ENCODE data around the gene NT5DC2.

NT5DC2 gene

DNA sequence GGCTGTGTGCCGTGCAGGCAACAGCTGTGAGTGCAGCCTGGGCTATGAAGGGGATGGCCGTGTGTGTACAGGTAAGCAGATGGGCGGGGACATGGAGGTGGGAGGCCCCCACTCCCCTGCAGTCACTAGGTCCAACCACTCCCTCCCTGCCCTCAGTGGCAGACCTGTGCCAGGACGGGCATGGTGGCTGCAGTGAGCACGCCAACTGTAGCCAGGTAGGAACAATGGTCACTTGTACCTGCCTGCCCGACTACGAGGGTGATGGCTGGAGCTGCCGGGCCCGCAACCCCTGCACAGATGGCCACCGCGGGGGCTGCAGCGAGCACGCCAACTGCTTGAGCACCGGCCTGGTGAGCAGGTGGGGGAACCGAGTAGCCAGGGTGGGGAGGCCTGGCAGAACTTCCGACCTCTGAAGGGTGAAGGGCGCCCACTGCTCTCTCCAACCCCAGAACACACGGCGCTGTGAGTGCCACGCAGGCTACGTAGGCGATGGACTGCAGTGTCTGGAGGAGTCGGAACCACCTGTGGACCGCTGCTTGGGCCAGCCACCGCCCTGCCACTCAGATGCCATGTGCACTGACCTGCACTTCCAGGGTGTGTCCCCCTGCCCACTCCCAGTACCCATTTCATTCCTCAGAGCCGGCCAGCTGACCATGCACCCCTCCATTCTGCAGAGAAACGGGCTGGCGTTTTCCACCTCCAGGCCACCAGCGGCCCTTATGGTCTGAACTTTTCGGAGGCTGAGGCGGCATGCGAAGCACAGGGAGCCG is 11.6 kb downstream of the NT5DC2 start:
- no peak overlapping the region for H3K9ac ChIP-seq (ENCODE audit: low read depth, low read length)

DNA sequence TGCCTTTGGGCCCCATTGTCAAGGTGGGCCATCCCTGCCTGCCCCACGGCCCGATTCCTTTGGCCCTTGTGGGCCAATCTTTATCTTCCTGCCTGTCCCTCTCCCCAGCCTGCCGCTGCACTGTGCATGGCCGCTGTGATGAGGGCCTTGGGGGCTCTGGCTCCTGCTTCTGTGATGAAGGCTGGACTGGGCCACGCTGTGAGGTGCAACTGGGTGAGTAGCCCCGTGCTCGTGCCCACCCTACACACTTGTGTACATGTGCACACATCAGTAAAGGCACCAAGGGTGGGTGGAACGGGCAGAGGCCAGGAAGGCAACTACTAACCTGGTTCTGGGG is 12.2 kb downstream of the NT5DC2 start:
- Histone ChIP-seq H3K36me3 (ENCODE audit: insufficient read depth, low read length) (peaks cover 16% of the 10 kb centered on the region), H3K27me3 (ENCODE audit: control insufficient read depth, insufficient read depth, low read length) (no peaks in the 10 kb centered on the region), H3K9ac (ENCODE audit: low read depth, low read length) (no peak overlapping the region), H3K4me2 (ENCODE audit: low read length) (no peak overlapping the region), H3K4me3 (ENCODE audit: low read length) (no peak overlapping the region), H3K9me3 (replicated peaks; ENCODE audit: low read length) (no peaks in the 10 kb centered on the region), H3K4me1 (ENCODE audit: control insufficient read depth, insufficient read depth, low read length) (peaks cover 3% of the 10 kb centered on the region)

More for the DNA sequence above, 11.6 kb downstream of the NT5DC2 start:
- H3K4me2 ChIP-seq (ENCODE audit: low read length) = no peak overlapping the region
- H3K36me3 ChIP-seq (ENCODE audit: insufficient read depth, low read length) = peaks cover 21% of the 10 kb centered on the region
- no peaks in the 10 kb centered on the region for H3K9me3 ChIP-seq (replicated peaks; ENCODE audit: low read length)
- H3K27me3 ChIP-seq (ENCODE audit: control insufficient read depth, insufficient read depth, low read length) = no peaks in the 10 kb centered on the region
- no peak overlapping the region for H3K4me3 ChIP-seq (ENCODE audit: low read length)
- H3K4me1 ChIP-seq (ENCODE audit: control insufficient read depth, insufficient read depth, low read length) = peaks cover 3% of the 10 kb centered on the region

DNA sequence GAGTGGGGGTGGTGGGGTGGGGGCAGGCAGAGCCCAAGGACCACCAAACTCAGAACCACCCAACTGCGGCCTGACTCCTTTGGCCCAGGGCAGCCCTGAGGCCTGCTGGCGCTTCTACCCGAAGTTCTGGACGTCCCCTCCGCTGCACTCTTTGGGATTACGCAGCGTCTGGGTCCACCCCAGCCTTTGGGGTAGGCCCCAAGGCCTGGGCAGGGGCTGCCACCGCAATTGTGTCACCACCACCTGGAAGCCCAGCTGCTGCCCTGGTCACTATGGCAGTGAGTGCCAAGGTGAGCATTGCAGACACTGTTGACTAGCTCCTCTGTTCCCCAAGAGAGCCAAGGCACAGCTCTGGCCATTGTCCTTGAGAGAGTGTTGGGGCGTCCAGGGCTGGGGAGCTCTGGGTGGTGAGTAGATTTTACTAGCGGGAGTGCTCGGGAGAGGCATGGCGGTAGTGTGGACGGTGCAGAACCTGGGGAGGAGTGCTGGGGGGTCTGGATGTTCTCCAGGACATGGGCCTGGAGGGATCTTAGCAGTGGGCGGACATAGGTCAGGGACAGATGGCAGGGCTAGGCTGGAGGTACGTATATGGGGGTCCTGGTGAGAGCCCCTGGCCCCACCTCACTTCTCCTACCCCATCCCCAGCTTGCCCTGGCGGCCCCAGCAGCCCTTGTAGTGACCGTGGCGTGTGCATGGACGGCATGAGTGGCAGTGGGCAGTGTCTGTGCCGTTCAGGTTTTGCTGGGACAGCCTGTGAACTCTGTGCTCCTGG is 12.8 kb downstream of the NT5DC2 start:
- no peak overlapping the region for H3K4me2 ChIP-seq (ENCODE audit: low read length)
- H3K36me3 ChIP-seq (ENCODE audit: insufficient read depth, low read length) = peaks cover 13% of the 10 kb centered on the region
- H3K4me1 ChIP-seq (ENCODE audit: control insufficient read depth, insufficient read depth, low read length) = peaks cover 3% of the 10 kb centered on the region
- H3K4me3 ChIP-seq (ENCODE audit: low read length) = no peak overlapping the region
- H3K9ac ChIP-seq (ENCODE audit: low read depth, low read length) = no peak overlapping the region
- H3K9me3 ChIP-seq (replicated peaks; ENCODE audit: low read length) = no peaks in the 10 kb centered on the region
- no peaks in the 10 kb centered on the region for H3K27me3 ChIP-seq (ENCODE audit: control insufficient read depth, insufficient read depth, low read length)

DNA sequence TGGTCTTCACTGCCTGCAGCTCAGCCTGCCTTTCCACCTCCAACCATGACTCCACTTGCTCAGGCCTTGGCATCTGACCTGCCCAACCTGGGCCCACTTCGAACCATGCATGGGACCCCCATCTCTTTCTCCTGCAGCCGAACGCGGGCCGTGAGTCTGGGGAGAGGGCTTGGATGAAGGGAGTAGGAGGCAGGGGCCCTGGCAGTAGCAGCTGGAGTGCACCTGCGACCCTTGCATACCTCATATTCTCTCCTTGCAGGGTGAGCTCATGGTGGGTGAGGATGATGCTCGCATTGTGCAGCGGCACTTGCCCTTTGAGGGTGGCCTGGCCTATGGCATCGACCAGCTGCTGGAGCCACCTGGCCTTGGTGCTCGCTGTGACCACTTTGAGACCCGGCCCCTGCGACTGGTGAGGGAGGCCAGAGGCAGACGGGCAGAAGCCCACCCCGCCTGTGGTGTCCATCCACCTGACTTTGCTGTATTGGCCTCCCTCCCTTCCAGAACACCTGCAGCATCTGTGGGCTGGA is 13.5 kb downstream of the NT5DC2 start:
- peaks cover 6% of the 10 kb centered on the region for H3K36me3 ChIP-seq (ENCODE audit: insufficient read depth, low read length)
- no peak overlapping the region for H3K4me3 ChIP-seq (ENCODE audit: low read length)
- no peak overlapping the region for H3K9ac ChIP-seq (ENCODE audit: low read depth, low read length)
- peaks cover 3% of the 10 kb centered on the region for H3K4me1 ChIP-seq (ENCODE audit: control insufficient read depth, insufficient read depth, low read length)
- H3K4me2 ChIP-seq (ENCODE audit: low read length) = no peak overlapping the region
- peaks cover 5% of the 10 kb centered on the region for H3K27me3 ChIP-seq (ENCODE audit: control insufficient read depth, insufficient read depth, low read length)
- no peaks in the 10 kb centered on the region for H3K9me3 ChIP-seq (replicated peaks; ENCODE audit: low read length)

DNA sequence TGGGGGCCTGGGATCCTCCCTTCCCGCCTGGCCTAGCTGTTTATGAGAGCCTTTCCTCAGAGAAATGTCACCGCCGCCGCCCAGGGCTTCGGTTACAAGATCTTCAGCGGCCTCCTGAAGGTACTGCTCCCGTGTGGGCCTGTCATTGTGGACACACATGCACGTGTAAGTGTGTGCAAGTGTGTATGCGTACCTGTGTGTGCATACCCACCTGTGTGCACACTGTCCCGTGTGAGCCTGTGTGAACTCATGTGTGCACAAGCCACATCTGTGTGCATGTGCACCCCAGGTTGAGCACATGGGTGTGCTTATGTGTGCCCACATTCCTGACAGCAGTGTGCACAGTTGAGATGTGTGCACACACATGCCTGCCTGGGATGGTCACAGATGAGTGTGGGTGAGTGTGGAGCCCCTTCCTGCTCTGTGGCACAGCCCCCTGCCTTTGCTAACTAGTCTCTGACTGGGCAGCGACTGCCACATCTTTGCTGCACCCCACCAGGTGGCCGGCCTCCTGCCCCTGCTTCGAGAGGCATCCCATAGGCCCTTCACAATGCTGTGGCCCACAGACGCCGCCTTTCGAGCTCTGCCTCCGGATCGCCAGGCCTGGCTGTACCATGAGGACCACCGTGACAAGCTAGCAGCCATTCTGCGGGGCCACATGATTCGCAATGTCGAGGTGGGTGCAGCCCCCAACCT is 14.1 kb downstream of the NT5DC2 start:
- Histone ChIP-seq H3K9ac (ENCODE audit: low read depth, low read length) (no peak overlapping the region), H3K36me3 (ENCODE audit: insufficient read depth, low read length) (peaks cover 5% of the 10 kb centered on the region), H3K4me2 (ENCODE audit: low read length) (no peak overlapping the region), H3K4me1 (ENCODE audit: control insufficient read depth, insufficient read depth, low read length) (peaks cover 3% of the 10 kb centered on the region), H3K9me3 (replicated peaks; ENCODE audit: low read length) (no peaks in the 10 kb centered on the region), H3K4me3 (ENCODE audit: low read length) (no peak overlapping the region), H3K27me3 (ENCODE audit: control insufficient read depth, insufficient read depth, low read length) (peaks cover 9% of the 10 kb centered on the region)

DNA sequence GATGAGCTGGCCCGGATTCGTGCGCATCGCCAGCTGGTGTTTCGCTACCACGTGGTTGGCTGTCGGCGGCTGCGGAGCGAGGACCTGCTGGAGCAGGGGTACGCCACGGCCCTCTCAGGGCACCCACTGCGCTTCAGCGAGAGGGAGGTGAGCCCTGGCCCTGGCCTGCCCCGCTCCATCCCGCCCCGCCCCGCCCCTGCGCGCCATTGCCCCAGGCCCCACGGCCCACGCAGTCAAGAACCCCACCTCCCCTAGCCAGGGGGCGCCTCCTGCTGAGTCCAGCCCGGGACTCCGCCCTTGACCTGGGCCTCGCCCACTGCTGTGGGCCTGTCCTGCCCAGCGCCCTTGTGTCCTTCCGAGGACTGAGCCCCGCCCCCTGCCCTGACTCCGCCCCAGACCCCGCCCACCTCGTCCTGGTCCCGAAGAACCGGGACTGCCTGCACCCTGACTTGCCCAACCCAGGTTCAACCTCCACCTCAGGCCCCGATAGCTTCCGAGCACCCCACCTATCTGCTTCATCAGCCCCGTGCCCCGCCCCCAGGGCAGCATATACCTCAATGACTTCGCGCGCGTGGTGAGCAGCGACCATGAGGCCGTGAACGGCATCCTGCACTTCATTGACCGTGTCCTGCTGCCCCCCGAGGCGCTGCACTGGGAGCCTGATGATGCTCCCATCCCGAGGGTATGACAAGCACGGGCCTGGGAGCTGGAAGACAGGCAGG is 14.8 kb downstream of the NT5DC2 start:
- Histone ChIP-seq H3K27me3 (ENCODE audit: control insufficient read depth, insufficient read depth, low read length) (peaks cover 12% of the 10 kb centered on the region), H3K4me3 (ENCODE audit: low read length) (peak overlapping the region; percentile 30), H3K4me1 (ENCODE audit: control insufficient read depth, insufficient read depth, low read length) (peaks cover 3% of the 10 kb centered on the region), H3K9ac (ENCODE audit: low read depth, low read length) (no peak overlapping the region), H3K9me3 (replicated peaks; ENCODE audit: low read length) (no peaks in the 10 kb centered on the region), H3K4me2 (ENCODE audit: low read length) (peak overlapping the region; percentile 58), H3K36me3 (ENCODE audit: insufficient read depth, low read length) (no peaks in the 10 kb centered on the region)

DNA sequence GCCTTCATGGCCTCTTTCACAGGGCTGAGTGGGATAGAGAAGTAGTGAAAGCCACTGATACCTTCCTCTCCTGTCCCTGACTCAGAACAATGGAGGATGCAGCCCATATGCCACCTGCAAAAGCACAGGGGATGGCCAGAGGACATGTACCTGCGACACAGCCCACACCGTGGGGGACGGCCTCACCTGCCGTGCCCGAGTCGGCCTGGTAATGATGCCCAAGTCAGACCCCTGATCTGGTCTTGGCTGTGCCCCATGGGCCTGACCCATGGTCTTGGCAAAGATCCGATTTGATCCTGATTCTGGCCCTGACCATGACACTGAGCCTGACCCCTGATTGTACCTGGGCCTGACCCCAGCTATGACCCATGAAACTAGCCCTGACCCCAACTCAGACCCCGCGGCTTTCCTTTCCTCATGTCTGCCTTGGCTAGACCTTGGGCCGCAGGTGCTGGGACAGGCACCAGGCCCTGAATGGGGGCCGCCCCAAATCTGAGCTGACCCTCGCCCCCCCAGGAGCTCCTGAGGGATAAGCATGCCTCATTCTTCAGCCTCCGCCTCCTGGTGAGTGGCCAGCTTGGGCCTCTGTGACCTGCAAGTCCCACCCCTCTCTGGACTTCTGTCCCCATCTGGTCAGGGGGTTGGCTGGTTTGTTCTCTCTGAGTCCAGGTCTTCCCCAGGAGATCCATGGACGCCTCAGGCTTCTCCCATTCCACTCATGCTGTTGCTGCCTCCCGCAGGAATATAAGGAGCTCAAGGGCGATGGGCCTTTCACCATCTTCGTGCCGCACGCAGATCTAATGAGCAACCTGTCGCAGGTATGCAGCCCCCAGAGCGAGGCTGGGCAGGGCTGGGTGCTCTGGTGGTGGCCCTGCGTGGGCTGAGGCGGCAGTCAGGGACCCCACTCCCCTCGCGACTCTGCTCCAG is 15.6 kb downstream of the NT5DC2 start:
- Histone ChIP-seq H3K27me3 (ENCODE audit: control insufficient read depth, insufficient read depth, low read length) (peaks cover 20% of the 10 kb centered on the region), H3K4me3 (ENCODE audit: low read length) (peak overlapping the region; percentile 13), H3K9ac (ENCODE audit: low read depth, low read length) (no peak overlapping the region), H3K36me3 (ENCODE audit: insufficient read depth, low read length) (no peaks in the 10 kb centered on the region), H3K9me3 (replicated peaks; ENCODE audit: low read length) (no peaks in the 10 kb centered on the region), H3K4me1 (ENCODE audit: control insufficient read depth, insufficient read depth, low read length) (peaks cover 3% of the 10 kb centered on the region), H3K4me2 (ENCODE audit: low read length) (peak overlapping the region; percentile 58)

DNA sequence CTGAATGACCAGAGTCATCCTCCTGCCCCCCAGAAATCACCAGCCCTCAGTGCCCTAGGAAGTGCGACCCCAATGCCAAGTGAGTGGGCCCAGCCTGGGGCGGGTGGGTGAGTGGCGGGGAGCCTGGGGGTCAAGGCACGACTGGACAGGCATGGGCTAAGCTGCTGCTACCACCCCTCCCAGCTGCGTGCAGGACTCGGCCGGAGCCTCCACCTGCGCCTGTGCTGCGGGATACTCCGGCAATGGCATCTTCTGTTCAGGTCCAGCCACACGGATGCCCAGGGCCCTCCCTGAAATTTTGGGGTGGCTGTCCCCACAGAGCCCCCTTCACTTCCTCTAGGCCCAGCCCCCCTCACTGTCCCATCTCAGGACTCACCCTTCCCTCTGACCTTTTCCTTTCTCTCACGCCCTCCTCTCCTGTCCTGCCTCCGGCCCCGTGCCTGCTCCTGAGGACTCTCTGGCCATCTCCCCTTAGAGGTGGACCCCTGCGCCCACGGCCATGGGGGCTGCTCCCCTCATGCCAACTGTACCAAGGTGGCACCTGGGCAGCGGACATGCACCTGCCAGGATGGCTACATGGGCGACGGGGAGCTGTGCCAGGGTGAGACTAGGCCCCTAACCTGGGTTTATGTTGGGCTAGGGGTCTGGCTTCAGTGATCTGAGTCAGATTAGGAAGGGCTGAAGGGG is 17.0 kb downstream of the NT5DC2 start:
- Histone ChIP-seq H3K4me2 (ENCODE audit: low read length) (no peak overlapping the region), H3K9me3 (replicated peaks; ENCODE audit: low read length) (no peaks in the 10 kb centered on the region), H3K27me3 (ENCODE audit: control insufficient read depth, insufficient read depth, low read length) (peaks cover 32% of the 10 kb centered on the region), H3K4me3 (ENCODE audit: low read length) (no peak overlapping the region), H3K4me1 (ENCODE audit: control insufficient read depth, insufficient read depth, low read length) (peaks cover 3% of the 10 kb centered on the region), H3K36me3 (ENCODE audit: insufficient read depth, low read length) (no peaks in the 10 kb centered on the region), H3K9ac (ENCODE audit: low read depth, low read length) (no peak overlapping the region)

DNA sequence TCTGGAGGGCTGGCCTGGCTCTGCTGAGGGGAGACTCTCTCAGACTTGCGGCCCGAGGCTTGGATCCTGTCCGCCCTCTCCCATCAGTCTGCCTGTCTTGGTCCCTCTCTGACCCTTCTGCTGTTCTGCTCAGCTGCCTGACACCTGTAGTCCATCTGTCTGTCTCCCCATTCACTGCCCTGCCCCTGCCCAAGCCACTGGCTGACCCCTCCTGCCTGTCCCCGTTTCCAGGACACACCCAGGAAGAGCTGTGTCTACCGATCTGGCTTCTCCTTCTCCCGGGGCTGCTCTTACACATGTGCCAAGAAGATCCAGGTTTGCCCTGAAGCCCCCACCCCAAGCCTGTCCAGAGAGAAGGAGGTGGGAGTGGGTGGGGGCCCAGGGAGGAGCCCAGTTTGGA is 18.5 kb downstream of the NT5DC2 start:
- Histone ChIP-seq H3K9ac (ENCODE audit: low read depth, low read length) (no peak overlapping the region), H3K4me2 (ENCODE audit: low read length) (no peak overlapping the region), H3K27me3 (ENCODE audit: control insufficient read depth, insufficient read depth, low read length) (peaks cover 47% of the 10 kb centered on the region), H3K9me3 (replicated peaks; ENCODE audit: low read length) (no peaks in the 10 kb centered on the region), H3K4me3 (ENCODE audit: low read length) (no peak overlapping the region), H3K4me1 (ENCODE audit: control insufficient read depth, insufficient read depth, low read length) (peaks cover 3% of the 10 kb centered on the region), H3K36me3 (ENCODE audit: insufficient read depth, low read length) (no peaks in the 10 kb centered on the region)

DNA sequence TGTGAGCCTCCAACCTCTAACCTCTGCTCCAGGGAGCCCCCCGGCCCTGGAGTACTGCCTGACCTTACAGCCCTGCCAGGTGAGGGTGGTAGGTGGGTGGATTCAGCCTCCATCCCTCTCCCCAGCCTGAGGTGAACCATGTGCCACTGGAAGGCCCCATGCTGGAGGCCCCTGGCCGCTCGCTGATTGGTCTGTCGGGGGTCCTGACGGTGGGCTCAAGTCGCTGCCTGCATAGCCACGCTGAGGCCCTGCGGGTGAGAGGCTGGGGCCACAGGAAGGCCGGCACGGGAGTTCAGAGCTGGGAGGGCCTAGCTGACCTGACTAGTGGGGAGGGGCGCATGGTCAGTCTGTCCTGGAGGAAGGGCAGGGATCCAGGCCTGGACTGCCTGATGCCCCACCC is 19.1 kb downstream of the NT5DC2 start:
- Histone ChIP-seq H3K27me3 (ENCODE audit: control insufficient read depth, insufficient read depth, low read length) (peaks cover 51% of the 10 kb centered on the region), H3K36me3 (ENCODE audit: insufficient read depth, low read length) (no peaks in the 10 kb centered on the region), H3K9me3 (replicated peaks; ENCODE audit: low read length) (no peaks in the 10 kb centered on the region), H3K4me3 (ENCODE audit: low read length) (no peak overlapping the region), H3K9ac (ENCODE audit: low read depth, low read length) (no peak overlapping the region), H3K4me2 (ENCODE audit: low read length) (no peak overlapping the region), H3K4me1 (ENCODE audit: control insufficient read depth, insufficient read depth, low read length) (peaks cover 3% of the 10 kb centered on the region)

Measured in skeletal muscle satellite cell (primary cell).